BJ (cell line): Measurements from ENCODE around the gene TMEM114. TPM values are rescaled to one million over a fixed set of nuclear protein-coding genes. Genes with fewer than 3 reads are reported as not detected.

Source experiments
- CTCF ChIA-PET: fragments of 350-600 bp; formaldehyde crosslinking; extraction: SDS; loops from one replicate; lab custom pipeline; 2021; ENCODE audit warnings: antibody characterized with exemption, inconsistent platforms; lab: Yijun Ruan, JAX
- POLR2A ChIA-PET: fragments of 300-600 bp; sonication (Branson Sonifier 250); formaldehyde crosslinking; extraction: SDS; loops from one replicate; lab custom pipeline; 2021; ENCODE audit warnings: antibody characterized with exemption; lab: Charles Lee
- DNase-seq: peaks from one replicate; pipeline ENCODE4 v3.0.0-alpha.2; 2011; ENCODE audit warnings: low read depth
- H3K27me3 ChIP-seq: 2 replicates; pipeline ENCODE4 v1.6.0; 2011; ENCODE audit warnings: low read length; ENCODE audit not compliant: control insufficient read depth, insufficient read depth
- H3K36me3 ChIP-seq: 2 replicates; pipeline ENCODE4 v1.5.1; 2011; ENCODE audit warnings: low read length; ENCODE audit not compliant: control insufficient read depth, insufficient read depth
- H3K4me3 ChIP-seq: 2 replicates; pipeline ENCODE4 v1.5.1; 2011; ENCODE audit warnings: low read depth, mild to moderate bottlenecking, control low read depth, low read length
- CTCF ChIP-seq: IDR thresholded peaks from 2 replicates; pipeline ENCODE4 v1.5.1; 2011; ENCODE audit warnings: low read depth, mild to moderate bottlenecking, control low read depth, inconsistent platforms, low read length, moderate library complexity; ENCODE audit not compliant: insufficient read depth
- polyA plus RNA-seq: library from polyadenylated mRNA; depleted of rRNA; stranded (reverse); fragments of >200 nt; gene quantifications from 2 replicates; pipeline ENCODE4 v1.2.3, GENCODE V29; 2011

Gene TMEM114
- polyA plus RNA-seq, 1 experiment: not detected

- TF ChIP-seq CTCF: no peak
- H3K36me3 ChIP-seq: no peaks in the 10 kb centered on the region
- POLR2A ChIA-PET: no interaction called here
Observed at GRCh38 chr16:8554022-8554421, 36.3 kb downstream of the TMEM114 start.

GRCh38 chr16:8552487-8553221 is 37.7 kb downstream of the TMEM114 start:
- Histone ChIP-seq H3K36me3 (no peaks in the 10 kb centered on the region), H3K27me3 (no peaks in the 10 kb centered on the region), H3K4me3 (no peak overlapping the region)
- no peak for TF ChIP-seq CTCF
- DNase-seq: no peak
- CTCF ChIA-PET: interaction anchor here (0.6 kb wide), 1 partner anchor 48 kb away, joined by 3 read pairs; no protein-coding TSS in a partner anchor
- POLR2A ChIA-PET: no interaction called here

More at GRCh38 chr16:8554022-8554421, 36.3 kb downstream of the TMEM114 start:
- CTCF ChIA-PET: no interaction called here
- no peak for DNase-seq
- Histone ChIP-seq H3K4me3 (no peak overlapping the region), H3K27me3 (no peaks in the 10 kb centered on the region)

- POLR2A ChIA-PET: no interaction called here
- no peak overlapping the region for H3K4me3 ChIP-seq
- TF ChIP-seq CTCF: no peak
- H3K36me3 ChIP-seq: no peaks in the 10 kb centered on the region
- no peaks in the 10 kb centered on the region for H3K27me3 ChIP-seq
- DNase-seq: no peak
- CTCF ChIA-PET: interaction anchor here (0.6 kb wide), 1 partner anchor 49 kb away, joined by 3 read pairs; no protein-coding TSS in a partner anchor
Observed at GRCh38 chr16:8551388-8552332, 38.7 kb downstream of the TMEM114 start.

- no peak for TF ChIP-seq CTCF
- no peak for DNase-seq
- ChIA-PET CTCF (interaction anchor here (1.1 kb wide), 1 partner anchor 16 kb away, joined by 4 read pairs; no protein-coding TSS in a partner anchor), POLR2A (no interaction called here)
- Histone ChIP-seq H3K4me3 (no peak overlapping the region), H3K27me3 (no peaks in the 10 kb centered on the region), H3K36me3 (no peaks in the 10 kb centered on the region)
Observed at GRCh38 chr16:8550728-8551387, 39.5 kb downstream of the TMEM114 start.
